Activated CD4-positive, alpha-beta T cell treated with anti-CD3 and anti-CD28 coated beads, Interleukin-2, amount 50 U/mL, for 16 hours (primary cell): ENCODE results near the gene GRHL3.
A peak's percentile ranks its signal among the peaks of the same experiment; 100 is the strongest.
"Not testable (repeated sequence)": the region's sequence is repeated elsewhere in the genome, so short reads cannot be mapped to it uniquely, and the experiment has no call there.

Source experiments
- DNase-seq: peaks from one replicate; pipeline ENCODE4 v3.0.0-alpha.2; 2020

Gene GRHL3

DNA sequence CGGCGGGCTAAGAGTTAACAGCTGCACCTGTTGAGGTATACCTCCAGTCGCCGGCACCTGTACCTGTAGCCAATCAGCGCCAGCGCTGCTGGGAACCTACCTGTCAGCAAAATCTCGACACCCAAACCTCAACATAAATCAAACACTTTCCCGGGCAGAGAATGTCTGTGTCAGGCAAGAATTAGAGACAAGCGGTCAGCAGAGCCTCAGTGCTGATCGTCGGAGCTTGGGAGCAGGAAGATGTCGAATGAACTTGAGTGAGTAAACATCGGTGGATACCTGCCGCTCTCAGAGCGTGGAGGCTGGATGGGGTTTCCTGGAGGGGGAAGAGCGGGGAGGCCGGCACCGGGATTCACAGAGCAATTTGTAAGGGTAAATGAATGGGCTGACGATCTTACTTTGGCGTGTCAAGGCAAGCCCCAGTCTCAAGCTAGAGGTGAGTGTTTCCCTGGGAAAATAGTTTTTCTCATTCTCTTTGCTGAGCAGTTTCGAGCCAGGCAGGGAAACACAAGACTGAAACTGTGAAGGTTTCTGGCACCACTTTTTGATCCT, at the start of gene GRHL3:
GRHL3 (plus strand) TSS at position 46 of the 552 bp plus-strand sequence; CDS start at position 241, 195 bp downstream.
- no peak for DNase-seq

DNA sequence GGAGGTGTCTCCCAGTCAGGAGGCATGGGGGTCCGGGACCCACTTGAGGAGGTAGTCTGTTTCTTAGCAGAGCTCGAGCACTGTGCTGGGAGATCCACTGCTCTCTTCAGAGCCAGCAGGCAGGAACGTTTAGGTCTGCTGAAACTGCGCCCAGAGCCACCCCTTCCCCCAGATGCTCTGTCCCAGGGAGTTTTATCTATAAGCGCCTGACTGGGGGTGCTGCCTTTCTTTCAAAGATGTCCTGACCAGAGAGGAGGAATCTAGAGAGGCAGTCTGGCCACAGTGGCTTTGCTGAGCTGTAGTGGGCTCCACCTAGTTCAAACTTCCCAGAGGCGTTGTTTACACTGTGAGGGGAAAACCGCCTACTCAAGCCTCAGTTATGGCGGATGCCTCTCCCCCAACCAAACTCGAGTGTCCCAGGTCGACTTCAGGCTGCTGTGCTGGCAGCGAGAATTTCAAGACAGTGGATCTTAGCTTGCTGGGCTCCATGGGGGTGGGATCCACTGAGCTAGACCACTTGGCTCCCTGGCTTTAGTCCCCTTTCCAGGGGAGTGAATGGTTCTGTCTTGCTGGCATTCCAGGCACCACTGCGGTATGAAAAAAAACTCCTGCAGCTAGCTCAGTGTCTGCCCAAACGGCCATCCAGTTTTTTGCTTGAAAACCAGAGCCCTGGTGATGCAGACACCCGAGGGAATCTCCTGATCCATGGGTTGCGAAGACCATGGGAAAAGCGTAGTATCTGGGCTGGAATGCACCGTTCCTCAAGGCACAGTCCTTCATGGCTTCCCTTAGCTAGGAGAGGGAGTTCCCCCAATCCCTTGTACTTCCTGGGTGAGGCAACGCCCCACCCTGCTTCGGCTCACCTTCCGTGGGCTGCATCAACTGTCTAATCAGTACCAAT, 44.7 kb upstream of the GRHL3 start:
- not testable (repeated sequence) for DNase-seq

DNA sequence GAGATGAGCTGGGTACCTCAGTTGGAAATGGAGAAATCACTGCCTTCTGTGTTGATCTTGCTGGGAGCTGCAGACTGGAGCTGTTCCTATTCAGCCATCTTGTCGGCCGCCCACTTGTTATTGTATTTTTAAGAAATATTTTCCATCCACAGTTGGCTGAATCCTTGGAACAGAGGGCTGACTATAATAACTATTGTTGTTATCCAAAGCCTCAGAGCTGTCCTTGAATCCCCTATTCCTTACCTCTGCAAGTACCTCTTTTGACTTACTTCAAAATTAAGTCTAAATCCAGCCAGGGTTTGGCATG, 44.1 kb upstream of the GRHL3 start:
- no peak for DNase-seq

DNA sequence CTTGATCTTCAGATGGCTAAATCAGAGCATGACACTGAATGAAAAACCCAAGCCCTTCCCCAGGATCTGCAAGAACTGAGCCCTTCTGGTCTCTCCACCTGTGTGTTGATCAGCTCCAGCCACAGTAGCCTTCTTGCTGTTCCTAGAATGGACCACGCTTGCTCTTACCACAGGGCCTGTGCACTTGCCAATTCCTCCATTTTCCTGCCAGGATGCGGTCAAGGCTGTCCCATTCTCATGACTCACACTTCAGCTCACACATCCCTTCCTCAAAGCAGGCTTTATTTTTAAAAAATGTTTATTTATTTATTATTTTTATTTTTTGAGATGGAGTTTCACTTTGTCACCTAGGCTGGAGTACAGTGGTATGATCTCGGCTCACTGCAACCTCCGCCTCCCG, 43.6 kb upstream of the GRHL3 start:
- no peak for DNase-seq

DNA sequence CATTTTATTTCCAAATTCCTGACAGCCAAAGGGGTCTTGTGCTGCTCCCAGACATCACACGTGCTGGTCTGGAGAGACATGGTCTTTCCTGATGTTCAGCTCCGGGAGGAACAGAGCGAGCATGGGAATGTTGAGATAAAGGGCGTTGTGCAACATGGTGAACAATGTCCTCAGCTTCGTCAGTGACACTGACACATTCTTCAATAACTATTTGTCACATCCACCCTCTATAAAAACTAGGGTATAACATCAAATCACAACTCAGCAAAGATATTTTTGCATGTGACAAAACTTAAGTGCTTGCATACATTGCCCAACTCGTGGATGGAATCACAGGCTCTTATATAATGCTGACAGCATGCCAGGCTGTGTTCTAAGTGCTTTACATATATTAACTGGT, 42.4 kb upstream of the GRHL3 start:
- no peak for DNase-seq

DNA sequence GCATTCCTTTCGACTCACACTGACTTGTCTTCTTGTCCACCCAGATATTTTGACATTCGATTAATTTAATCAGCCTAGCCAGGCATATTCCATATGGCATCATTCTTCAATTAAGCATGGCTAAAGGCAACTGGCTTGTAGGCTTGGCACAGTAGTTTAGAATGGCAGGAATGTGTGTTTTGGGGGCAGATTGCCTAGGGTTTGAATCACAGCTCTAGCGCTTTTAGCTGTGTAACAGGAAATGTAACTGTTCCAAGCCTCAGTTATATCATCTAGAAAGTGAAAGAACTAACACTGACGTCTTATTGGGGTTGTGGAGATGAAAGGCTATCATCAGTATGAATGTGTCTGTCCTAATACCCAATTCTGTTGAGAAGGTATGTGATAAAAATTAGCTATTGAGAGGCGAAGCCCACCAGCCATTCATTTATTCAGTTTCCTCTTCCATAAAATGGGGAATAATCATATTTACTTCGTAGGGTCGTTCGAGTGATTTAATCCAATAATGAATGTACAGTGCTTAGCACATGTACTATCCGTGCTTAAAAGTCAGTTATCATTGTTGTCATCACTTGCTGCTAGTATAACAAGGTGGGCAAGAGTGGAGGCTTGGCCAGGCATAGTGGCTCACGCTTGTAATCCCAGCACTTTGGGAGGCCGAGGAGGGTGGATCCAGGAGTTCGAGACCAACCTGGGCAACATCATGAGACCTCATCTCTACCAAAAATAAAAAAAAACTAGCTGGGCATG, 41.6 kb upstream of the GRHL3 start:
- DNase-seq = peak; percentile 78

DNA sequence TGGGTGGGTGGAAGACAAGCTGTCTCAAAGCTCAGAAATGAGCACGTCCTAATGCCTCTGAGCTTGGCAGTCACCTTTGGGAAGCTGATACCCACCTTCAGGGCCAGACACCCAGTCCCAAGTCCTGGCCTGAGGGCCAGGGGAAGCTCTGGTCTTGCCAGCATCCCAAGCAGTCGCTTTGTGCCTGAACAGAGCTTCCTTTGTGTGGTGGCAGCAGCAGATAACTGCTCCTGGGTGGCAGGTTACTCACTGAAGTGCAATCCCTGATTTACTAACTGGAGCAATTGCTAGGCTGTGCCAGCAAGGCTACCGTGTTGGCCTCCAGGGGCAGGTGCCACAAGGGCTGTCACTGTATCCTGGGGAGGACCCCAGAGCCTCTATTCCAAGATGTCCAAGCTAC, 40.4 kb upstream of the GRHL3 start:
- DNase-seq = no peak

DNA sequence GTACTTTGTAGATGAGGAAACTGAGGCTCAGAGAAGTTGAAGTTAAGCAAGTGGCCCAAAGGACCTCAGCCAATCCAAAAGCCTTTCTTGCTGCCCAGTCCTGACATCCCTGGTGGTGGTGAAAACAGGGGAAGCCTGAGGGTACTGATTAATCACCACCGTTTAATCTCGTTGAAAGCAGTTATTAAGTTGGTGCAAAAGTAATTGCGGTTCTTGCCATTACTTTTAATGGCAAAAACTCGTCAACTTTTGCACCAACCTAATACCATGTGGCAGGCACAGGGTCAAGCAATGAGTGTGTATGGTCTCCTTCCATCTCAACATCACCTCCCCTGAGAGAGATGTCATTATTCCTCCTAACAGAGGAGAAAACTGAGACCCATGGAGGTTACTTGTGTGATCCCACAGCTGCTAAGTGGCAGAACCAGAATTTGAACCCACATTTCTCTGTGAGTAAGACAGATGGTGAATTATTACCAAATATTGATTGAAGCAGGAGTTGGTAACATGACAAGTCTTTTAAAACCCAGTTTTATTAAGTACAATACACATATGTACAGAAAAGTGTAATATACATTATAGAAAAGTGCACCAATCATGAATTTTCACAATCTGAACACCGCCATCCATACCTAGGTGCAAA, 39.4 kb upstream of the GRHL3 start:
- no peak for DNase-seq

DNA sequence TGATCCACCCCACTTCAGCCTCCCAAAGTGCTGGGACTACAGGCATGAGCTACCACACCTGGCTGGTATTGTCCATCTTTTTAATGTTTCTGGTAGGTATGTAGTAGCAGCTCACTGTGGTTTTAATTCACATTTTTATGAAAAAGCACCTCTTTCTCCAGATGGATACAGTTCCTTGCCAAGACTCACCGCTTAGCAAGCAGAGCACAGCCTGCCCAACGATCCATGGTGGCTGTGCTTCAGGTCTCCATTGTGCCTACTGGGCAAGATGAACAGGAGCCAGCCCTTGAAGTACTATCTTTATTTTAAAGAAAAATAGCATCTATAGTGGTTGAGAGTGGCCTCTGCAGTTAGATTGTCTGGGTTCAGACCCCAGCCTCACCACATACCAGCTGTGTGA, 37.6 kb upstream of the GRHL3 start:
- DNase-seq = no peak

DNA sequence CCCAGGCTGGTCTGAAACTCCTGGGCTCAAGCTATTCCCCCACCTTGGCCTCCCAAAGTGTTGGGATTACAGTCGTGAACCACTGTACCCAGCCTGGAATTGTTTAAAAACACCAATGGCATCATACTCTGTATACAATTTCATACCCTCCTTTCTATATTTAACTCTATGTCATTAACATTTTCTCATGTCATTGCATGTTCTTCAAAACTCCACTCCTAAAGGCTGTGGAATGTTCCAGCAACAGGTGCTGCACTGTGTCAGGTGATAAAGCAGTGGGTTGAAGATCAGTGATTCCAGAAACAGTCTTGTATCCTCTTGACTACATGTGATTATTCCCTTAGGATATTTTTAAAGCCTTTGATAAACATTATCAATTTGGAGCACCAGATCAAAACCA, 36.7 kb upstream of the GRHL3 start:
- no peak for DNase-seq

DNA sequence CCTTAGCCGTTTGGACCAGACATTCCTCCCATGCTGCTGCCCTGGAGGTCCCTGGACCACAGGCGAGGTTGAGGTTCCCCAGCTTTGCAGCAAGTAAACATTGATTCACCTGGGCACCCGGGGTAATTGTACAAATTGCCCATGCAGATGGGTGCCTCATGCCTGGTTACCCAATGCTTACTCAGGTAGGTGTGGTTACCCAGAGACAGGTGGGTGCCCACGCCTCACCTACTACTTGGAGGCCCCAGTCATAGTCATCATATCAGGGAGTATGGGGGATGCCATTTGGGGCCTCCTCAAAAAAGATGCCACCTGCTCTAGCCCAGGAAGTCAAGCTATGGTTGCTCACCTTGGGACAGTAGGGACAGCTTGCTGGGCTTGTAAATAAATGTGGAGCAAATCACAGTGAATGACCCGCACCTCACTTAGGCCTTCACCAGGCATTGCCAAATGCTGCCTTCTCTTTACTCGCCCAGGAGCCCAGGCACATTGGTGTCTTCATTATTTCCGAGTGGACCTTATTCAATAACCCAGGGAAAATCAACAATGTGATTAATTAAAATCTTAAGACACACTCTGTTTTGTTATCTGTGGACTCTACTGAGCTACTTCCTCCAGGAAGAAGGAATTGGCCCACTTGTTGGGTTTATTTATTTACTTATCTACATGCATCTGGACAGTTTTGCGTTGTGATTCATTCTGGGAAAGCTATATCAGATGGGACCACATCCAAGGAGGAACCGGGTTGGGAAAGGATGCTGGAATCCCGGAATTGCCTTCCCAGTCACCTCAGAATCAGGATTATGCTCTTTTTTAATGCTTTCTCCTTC, 35.6 kb upstream of the GRHL3 start:
- no peak for DNase-seq

DNA sequence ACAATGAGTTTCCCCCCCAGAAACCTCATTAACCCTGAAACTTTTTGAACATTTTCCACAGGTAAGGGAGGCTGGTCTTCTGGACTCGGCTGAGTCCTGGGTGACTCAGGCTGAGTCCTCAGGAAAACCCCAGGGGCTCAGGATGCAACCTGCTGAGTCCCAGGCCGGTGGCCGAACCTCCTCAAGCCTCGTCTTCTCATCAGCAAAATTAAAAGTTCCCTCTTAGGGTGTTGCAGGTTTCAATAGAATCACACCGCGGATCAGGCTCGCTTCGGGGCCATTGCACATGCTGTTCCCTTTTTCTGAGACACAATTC, 35.0 kb upstream of the GRHL3 start:
- DNase-seq = no peak

DNA sequence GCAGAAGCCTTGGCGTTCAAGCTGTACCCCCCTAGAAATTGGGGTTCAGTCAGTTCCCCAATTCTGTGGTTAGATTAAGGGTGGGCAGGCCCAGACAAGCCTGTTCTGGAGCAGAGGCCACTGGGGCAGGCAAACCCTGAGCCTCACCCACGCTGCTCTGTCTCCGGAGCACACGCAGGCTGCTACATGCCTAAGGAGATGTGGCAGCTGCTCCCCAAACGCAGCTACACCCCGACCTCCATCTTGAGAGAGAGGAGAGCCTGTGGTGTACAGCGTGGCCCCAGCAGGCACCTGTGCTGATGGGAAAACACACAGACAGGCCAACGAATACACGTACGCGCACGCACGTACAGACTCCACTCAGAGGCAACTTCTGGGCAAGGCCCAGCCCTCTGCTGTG, 33.9 kb upstream of the GRHL3 start:
- no peak for DNase-seq

DNA sequence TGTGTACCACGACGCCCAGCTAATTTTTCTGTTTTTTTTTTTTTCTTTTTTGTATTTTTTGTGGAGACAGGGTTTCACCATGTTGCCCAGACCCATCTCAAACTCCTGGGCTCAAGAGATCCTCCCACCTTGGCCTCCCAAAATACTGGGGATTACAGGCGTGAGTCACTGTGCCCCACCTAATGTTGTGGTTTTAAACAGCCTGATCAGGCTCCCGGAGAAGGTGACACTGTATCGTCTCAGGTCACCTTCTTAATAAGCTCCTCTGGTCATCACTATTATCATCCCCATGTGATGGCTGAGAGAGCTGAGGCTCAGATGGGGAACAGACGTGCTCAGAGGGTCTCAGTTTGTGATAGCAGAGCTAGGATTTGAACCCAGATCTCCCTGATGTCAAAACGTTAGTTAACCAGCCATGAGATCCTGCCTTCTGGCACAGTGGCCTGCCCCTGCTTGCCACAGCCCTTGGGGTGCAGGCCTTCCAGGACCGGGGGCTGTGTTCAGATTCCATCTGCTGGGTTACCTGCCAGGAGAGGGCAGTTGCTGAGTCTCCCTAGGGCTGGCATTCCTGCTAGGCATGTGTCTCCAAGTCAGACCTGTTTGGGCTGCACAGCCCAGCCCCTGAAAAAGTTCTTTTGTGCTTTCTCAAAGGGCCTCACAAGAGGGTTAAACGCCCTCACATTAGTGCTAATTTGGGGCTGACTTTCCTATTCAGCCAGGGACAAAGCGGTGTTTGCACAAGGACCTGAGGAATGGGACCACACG, 32.7 kb upstream of the GRHL3 start:
- DNase-seq = no peak

DNA sequence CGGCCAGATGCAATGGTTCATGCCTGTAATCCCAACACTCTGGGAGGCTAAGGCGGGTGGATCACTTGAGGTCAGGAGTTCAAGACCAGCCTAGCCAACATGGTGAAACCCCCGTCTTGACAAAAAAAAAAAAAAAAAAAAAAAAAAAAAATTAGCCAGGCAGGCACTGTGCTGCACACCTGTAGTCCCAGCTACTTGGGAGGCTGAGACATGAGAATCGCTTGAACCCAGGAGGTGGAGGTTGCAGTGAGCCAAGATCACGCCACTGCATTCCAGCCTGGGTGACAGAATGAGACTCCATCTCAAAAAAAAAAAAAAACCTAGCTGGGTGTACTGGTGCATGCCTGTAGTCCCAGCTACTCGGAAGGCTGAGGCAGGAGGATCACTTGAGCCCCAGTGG, 31.4 kb upstream of the GRHL3 start:
- DNase-seq = not testable (repeated sequence)

DNA sequence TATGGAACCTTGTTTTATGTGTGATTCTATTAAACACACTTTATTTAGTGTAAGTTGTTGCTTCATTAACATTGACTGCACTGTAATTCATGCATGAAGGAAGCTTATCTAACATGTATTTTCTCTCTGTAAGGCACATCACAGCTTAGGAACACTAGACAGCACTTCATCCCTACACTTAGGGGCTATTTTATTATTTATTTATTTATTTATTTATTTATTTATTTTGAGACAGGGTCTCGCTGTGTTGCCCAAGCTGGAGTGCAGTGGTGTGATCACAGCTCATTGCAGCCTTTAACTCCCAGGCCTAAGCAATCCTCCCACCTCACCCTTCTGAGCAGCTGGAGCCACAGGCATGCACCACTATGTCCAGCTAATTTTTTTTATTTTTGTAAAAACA, 30.7 kb upstream of the GRHL3 start:
- DNase-seq = no peak

DNA sequence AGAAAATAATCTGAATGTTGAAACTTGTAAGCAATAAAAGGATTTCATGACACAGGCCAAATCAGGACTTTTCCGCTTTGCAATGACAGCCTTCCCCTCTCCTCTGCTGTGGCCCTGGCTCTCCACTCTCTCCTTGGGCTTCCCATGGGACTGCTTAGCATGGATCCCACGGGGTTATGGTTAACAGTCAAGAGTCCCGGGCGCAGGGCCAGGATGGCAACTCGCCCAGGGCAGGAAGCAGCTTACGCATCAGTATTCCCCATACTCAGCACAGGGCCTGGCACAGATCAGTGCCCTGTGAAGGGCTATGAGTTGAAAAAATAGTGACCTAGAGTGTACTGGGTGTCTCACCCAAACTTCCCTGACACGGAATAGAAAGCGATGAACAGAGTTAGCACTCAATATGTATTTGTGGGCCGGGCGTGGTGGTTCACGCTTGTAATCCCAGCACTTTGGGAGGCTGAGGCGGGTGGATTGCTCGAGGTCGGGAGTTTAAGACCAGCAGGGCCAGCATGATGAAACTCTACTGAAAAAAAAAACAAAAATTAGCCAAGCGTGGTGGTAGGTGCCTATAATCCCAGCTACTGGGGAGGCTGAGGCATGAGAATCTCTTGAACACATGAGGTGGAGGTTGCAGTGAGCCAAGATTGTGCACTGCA, 29.1 kb upstream of the GRHL3 start:
- no peak for DNase-seq

DNA sequence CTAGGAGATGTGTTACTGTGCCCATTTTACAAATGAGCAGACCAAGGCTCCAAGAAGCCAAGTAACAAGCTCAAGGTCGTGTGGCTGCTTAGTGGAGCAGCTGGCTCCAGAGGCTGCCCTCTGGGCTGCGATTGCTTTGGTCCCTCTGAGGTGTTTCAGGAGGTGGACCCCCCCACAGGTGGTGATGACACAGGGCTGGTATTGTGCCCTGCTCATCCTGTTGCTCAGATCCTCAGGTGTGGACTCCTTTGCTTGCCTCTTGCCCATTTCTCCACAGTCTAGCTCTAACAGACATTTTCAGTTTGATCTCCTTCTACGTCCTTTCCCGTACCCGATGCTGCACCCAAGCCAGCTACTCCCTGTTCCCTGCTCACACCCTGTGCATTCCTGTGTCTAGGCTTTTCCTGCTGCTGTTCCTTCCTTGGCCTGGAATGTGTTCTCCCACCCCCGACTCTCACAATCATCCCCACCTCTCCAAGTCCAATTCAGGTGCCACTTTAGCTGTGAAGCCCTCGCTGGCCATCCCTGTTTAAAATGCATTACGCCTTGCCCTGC, 28.1 kb upstream of the GRHL3 start:
- DNase-seq = no peak

DNA sequence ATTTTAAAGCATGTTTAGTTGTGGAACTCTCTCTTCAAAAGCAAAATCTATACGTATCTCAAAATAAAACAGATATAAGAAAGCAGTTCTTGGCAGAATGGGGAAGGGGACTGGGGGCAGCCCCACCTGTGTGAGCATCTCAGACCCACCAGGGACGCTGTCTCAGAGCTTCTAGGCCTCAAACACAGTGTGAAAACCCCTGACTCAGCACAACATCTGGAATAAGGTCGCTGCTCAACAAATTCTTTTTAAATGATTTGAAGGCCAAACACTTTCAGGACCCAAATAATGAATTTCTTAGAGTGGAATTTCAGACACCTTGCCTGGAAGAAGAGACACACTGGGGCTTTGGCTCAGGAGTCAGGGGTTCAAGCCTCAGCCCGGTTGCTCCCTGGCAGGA, 27.1 kb upstream of the GRHL3 start:
- DNase-seq = no peak

DNA sequence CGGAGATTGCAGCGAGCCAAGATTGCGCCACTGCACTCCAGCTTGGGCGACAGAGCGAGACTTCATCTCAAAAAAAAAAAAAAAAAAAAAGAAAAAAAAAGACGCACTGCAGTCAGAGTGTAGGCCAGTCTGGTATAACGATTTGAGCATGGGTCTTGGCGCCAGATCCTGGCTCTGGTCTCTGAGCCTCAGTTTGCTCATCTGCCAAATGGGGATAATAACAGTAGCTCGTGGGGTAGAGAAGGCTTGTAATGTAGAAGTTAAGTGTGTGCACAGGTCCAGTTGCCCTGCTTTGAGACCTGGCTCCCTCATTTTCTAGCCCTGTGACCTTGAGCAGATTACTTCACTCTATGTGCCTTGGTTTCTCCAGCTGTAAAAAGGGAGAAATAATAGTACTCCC, 26.3 kb upstream of the GRHL3 start:
- no peak for DNase-seq
